Endodermal cell (in vitro differentiated cells): ENCODE data around the gene ULBP3. TPM values are rescaled to one million over a fixed set of nuclear protein-coding genes. Genes with fewer than 3 reads are reported as not detected.

ENCODE experiments used
- DNase-seq: peaks from one replicate; pipeline ENCODE4 v3.0.0-alpha.2; 2017
- H3K27ac ChIP-seq: 2 replicates; pipeline ENCODE4 v1.5.1; 2013; ENCODE audit warnings: mild to moderate bottlenecking, low read depth, low read length, moderate library complexity
- H3K27me3 ChIP-seq: 2 replicates; pipeline ENCODE4 v1.6.1; 2013; ENCODE audit warnings: mild to moderate bottlenecking, low read length, moderate library complexity; ENCODE audit not compliant: insufficient read depth, control insufficient read depth, poor library complexity, severe bottlenecking
- H3K36me3 ChIP-seq: 2 replicates; pipeline ENCODE4 v1.7.0; 2013; ENCODE audit warnings: mild to moderate bottlenecking, low read length, moderate library complexity; ENCODE audit not compliant: control insufficient read depth, insufficient read depth
- H3K4me1 ChIP-seq: one replicate; pipeline ENCODE4 v1.7.0; 2013; ENCODE audit warnings: low read length; ENCODE audit not compliant: control insufficient read depth, insufficient read depth
- H3K4me3 ChIP-seq: 2 replicates; pipeline ENCODE4 v1.5.1; 2013; ENCODE audit warnings: mild to moderate bottlenecking, low read length, moderate library complexity
- H3K9ac ChIP-seq: 2 replicates; pipeline ENCODE4 v1.6.1; 2013; ENCODE audit warnings: mild to moderate bottlenecking, low read length, moderate library complexity; ENCODE audit not compliant: poor library complexity, severe bottlenecking; ENCODE audit errors: extremely low read depth
- H3K9me3 ChIP-seq: 2 replicates; pipeline ENCODE4 v1.6.1; 2013; ENCODE audit warnings: mild to moderate bottlenecking, low read length, moderate library complexity; ENCODE audit not compliant: control insufficient read depth
- H3K27ac Mint-ChIP-seq: 2 replicates; pipeline ENCODE4 v1.8.0; 2020; ENCODE audit warnings: mixed read lengths
- H3K27me3 Mint-ChIP-seq: 2 replicates; pipeline ENCODE4 v1.8.0; 2021; ENCODE audit warnings: mild to moderate bottlenecking, mixed read lengths; ENCODE audit not compliant: insufficient read depth
- H3K36me3 Mint-ChIP-seq: 2 replicates; pipeline ENCODE4 v1.8.0; 2020; ENCODE audit warnings: low read depth, mixed read lengths
- H3K4me1 Mint-ChIP-seq: 2 replicates; pipeline ENCODE4 v1.8.0; 2020; ENCODE audit warnings: mixed read lengths
- H3K4me3 Mint-ChIP-seq: 2 replicates; pipeline ENCODE4 v1.8.0; 2020; ENCODE audit warnings: mild to moderate bottlenecking, moderate library complexity, mixed read lengths
- H3K9me3 Mint-ChIP-seq: 2 replicates; pipeline ENCODE4 v1.8.0; 2020; ENCODE audit warnings: mild to moderate bottlenecking, mixed read lengths
- WGBS, 2 experiments: methylation state at CpG; one replicate each; pipeline versions ENCODE4 v1.1.5 to v1.1.7; 2013; ENCODE audit warnings: missing lambda C conversion rate in 2 of 2, mixed read lengths in 1 of 2; ENCODE audit not compliant: insufficient coverage in 1 of 2, insufficient read length in 1 of 2; 5-methylcytosine and 5-hydroxymethylcytosine counted together
- total RNA-seq, 2 donors: library from RNA; stranded (reverse); fragmentation: NEBNext Ultra II Directional in 1 of 2; extraction: Animal tissue kit (Norgen Biotek cat#: 25700) in 1 of 2; gene quantifications; 2 replicates in 1 of 2; 3 replicates in 1 of 2; pipeline ENCODE4 v1.2.1, GENCODE V29; 2021
- TF ChIP-seq, protein P1 (sequence below): fragments of 200-600 bp; sonication (generic); conservative IDR thresholded peaks from 2 replicates; pipeline ENCODE4 v1.5.0; 2021; ENCODE audit warnings: antibody characterized with exemption, mild to moderate bottlenecking

The ULBP3 gene
- total RNA-seq, 2 donors from 2014 or later, result 4.4 to 5.4 TPM

DNA sequence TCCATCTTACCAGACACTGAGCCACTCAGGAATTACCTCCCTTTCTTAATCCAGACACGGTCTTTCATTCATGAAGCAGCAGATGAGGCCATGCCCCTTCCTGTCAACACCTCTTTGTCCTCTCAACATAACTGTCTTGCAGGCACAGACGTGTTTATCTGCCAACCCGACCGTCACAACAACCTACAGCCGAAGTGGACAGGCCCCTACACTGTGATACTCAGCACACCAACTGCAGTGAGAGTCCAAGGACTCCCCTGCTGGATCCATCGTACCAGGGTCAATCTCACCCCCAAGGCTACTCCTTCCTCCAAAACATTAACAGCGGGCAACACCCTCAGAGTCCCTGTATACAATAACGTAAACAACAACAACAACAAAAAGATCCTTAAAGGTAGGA, 30.6 kb upstream of the ULBP3 start:
- H3K27me3 Mint-ChIP-seq, result peaks cover 13% of the 10 kb centered on the region
- no peaks in the 10 kb centered on the region for H3K9me3 Mint-ChIP-seq
- H3K27ac ChIP-seq, result no peak overlapping the region
- DNase-seq, result no peak
- H3K9ac ChIP-seq, result no peak overlapping the region
- H3K4me1 Mint-ChIP-seq, result no peaks in the 10 kb centered on the region
- H3K9me3 ChIP-seq, result no peaks in the 10 kb centered on the region
- H3K4me1 ChIP-seq, result no peaks in the 10 kb centered on the region
- no peak overlapping the region for H3K27ac Mint-ChIP-seq
- H3K4me3 ChIP-seq, result no peak overlapping the region
- no peaks in the 10 kb centered on the region for H3K36me3 Mint-ChIP-seq
- no peak overlapping the region for H3K4me3 Mint-ChIP-seq
- TF ChIP-seq, protein P1, sequence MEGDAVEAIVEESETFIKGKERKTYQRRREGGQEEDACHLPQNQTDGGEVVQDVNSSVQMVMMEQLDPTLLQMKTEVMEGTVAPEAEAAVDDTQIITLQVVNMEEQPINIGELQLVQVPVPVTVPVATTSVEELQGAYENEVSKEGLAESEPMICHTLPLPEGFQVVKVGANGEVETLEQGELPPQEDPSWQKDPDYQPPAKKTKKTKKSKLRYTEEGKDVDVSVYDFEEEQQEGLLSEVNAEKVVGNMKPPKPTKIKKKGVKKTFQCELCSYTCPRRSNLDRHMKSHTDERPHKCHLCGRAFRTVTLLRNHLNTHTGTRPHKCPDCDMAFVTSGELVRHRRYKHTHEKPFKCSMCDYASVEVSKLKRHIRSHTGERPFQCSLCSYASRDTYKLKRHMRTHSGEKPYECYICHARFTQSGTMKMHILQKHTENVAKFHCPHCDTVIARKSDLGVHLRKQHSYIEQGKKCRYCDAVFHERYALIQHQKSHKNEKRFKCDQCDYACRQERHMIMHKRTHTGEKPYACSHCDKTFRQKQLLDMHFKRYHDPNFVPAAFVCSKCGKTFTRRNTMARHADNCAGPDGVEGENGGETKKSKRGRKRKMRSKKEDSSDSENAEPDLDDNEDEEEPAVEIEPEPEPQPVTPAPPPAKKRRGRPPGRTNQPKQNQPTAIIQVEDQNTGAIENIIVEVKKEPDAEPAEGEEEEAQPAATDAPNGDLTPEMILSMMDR, result no peak
- no peaks in the 10 kb centered on the region for H3K27me3 ChIP-seq
- WGBS, 2 experiments, result 72 to 93% methylated on average over 5 to 8 of the region's 8 CpGs
- no peaks in the 10 kb centered on the region for H3K36me3 ChIP-seq

DNA sequence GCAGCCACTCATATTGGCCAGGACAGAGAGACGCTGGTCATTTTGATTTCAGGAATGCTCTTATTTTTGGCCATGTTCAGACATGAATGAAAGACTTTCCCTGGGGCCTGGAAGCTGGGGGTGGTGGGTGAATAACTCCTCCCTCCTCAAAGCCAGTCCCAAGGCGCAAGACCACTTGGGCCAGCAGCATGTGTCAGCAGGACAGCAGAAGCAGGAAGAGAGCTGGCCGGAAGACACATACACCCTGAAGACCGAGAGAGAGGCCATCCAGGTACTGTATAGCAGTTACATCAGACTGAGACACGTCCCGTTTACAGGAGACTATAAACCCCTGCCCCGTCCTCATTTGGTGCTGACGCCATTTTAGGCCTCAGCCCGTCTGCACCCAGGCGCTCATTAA, 29.2 kb upstream of the ULBP3 start:
- Histone ChIP-seq H3K4me1 (no peaks in the 10 kb centered on the region), H3K27me3 (no peaks in the 10 kb centered on the region), H3K27ac (no peak overlapping the region), H3K9me3 (no peaks in the 10 kb centered on the region), H3K36me3 (no peaks in the 10 kb centered on the region), H3K4me3 (no peak overlapping the region), H3K9ac (no peak overlapping the region)
- Mint-ChIP-seq H3K27me3 (peaks cover 13% of the 10 kb centered on the region), H3K27ac (no peak overlapping the region), H3K4me3 (no peak overlapping the region), H3K4me1 (no peaks in the 10 kb centered on the region), H3K36me3 (no peaks in the 10 kb centered on the region), H3K9me3 (no peaks in the 10 kb centered on the region)
- DNase-seq, result no peak
- TF ChIP-seq, protein P1, result no peak
- WGBS, 2 experiments, result 91% methylated on average over 8 to 10 of the region's 10 CpGs

DNA sequence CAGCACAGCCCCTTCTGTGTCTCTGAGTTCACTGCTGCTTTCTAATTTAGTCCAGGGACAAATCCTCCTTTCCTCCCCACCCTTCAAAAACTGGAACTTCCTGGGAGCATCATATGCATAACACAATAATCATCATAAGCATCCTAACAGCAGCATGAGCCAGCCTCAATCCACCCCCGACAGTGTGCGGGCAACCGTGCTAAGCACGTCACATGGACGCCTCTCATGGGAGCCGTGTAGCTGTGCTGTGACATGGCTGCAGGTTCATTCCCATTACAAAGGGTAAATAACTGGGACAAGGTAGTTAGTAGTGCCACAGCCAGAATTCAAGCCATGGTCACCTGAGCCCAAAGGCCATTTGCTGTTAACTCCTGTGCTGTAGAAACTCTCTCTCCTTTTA, 24.5 kb upstream of the ULBP3 start:
- no peaks in the 10 kb centered on the region for H3K9me3 ChIP-seq
- no peak overlapping the region for H3K4me3 ChIP-seq
- no peaks in the 10 kb centered on the region for H3K36me3 ChIP-seq
- Mint-ChIP-seq H3K36me3 (no peaks in the 10 kb centered on the region), H3K27me3 (peaks cover 13% of the 10 kb centered on the region), H3K9me3 (no peaks in the 10 kb centered on the region), H3K4me1 (no peaks in the 10 kb centered on the region), H3K27ac (no peak overlapping the region), H3K4me3 (no peak overlapping the region)
- DNase-seq, result no peak
- H3K4me1 ChIP-seq, result no peaks in the 10 kb centered on the region
- H3K9ac ChIP-seq, result no peak overlapping the region
- no peaks in the 10 kb centered on the region for H3K27me3 ChIP-seq
- H3K27ac ChIP-seq, result peak overlapping the region; percentile 92
- TF ChIP-seq, protein P1, result no peak
- 66 to 85% methylated on average over 5 to 6 of the region's 6 CpGs for WGBS, 2 experiments
